Measurements from ENCODE around the gene SLC25A47. TPM values are rescaled to one million over a fixed set of nuclear protein-coding genes. Genes with fewer than 3 reads are reported as not detected.
"Not testable (repeated sequence)": the region's sequence is repeated elsewhere in the genome, so short reads cannot be mapped to it uniquely, and the experiment has no call there.

The SLC25A47 gene
- total RNA-seq, 1 experiment from 2014 or later: not detected

GRCh38 chr14:100289916-100290606 is 33.1 kb upstream of the SLC25A47 start:
- DNase-seq (ENCODE audit: low read depth): no peak

GRCh38 chr14:100290607-100291304 is 32.4 kb upstream of the SLC25A47 start:
- DNase-seq (ENCODE audit: low read depth): no peak

GRCh38 chr14:100291305-100292075 is 31.6 kb upstream of the SLC25A47 start:
- DNase-seq (ENCODE audit: low read depth): no peak

- no peak for DNase-seq (ENCODE audit: low read depth)
Observed at GRCh38 chr14:100292301-100292775, 30.8 kb upstream of the SLC25A47 start.

GRCh38 chr14:100292776-100293461 is 30.2 kb upstream of the SLC25A47 start:
- no peak for DNase-seq (ENCODE audit: low read depth)

GRCh38 chr14:100293497-100294212 is 29.5 kb upstream of the SLC25A47 start:
- DNase-seq (ENCODE audit: low read depth): no peak

GRCh38 chr14:100294213-100294962 is 28.8 kb upstream of the SLC25A47 start:
- DNase-seq (ENCODE audit: low read depth): peak; percentile 4

GRCh38 chr14:100294963-100295330 is 28.2 kb upstream of the SLC25A47 start:
- peak; percentile 2 for DNase-seq (ENCODE audit: low read depth)

GRCh38 chr14:100295376-100296105 is 27.6 kb upstream of the SLC25A47 start:
- no peak for DNase-seq (ENCODE audit: low read depth)

GRCh38 chr14:100296106-100296651 is 27.0 kb upstream of the SLC25A47 start:
- DNase-seq (ENCODE audit: low read depth): no peak

GRCh38 chr14:100296729-100297128 is 26.4 kb upstream of the SLC25A47 start:
- DNase-seq (ENCODE audit: low read depth): not testable (repeated sequence)

GRCh38 chr14:100297320-100298300 is 25.5 kb upstream of the SLC25A47 start:
- DNase-seq (ENCODE audit: low read depth): no peak

GRCh38 chr14:100298551-100299237 is 24.4 kb upstream of the SLC25A47 start:
- no peak for DNase-seq (ENCODE audit: low read depth)

- no peak for DNase-seq (ENCODE audit: low read depth)
Observed at GRCh38 chr14:100299238-100299560, 23.9 kb upstream of the SLC25A47 start.

- DNase-seq (ENCODE audit: low read depth): no peak
Observed at GRCh38 chr14:100302616-100303015, 20.5 kb upstream of the SLC25A47 start.

GRCh38 chr14:100303179-100303578 is 20.0 kb upstream of the SLC25A47 start:
- no peak for DNase-seq (ENCODE audit: low read depth)

GRCh38 chr14:100303925-100304324 is 19.2 kb upstream of the SLC25A47 start:
- DNase-seq (ENCODE audit: low read depth): no peak

- DNase-seq (ENCODE audit: low read depth): peak; percentile 65
Observed at GRCh38 chr14:100304825-100305323, 18.3 kb upstream of the SLC25A47 start.
